ENCODE results near the gene PTGIS. TPM values are rescaled to one million over a fixed set of nuclear protein-coding genes. Genes with fewer than 3 reads are reported as not detected.

PTGIS gene
- total and polyA plus RNA-seq, 2 experiments from 2014 or later, result 2.1 to 7.8 TPM

- Histone ChIP-seq H3K27ac (no peak overlapping the region), H3K9me3 (ENCODE audit: low read depth) (no peaks in the 10 kb centered on the region), H3K4me3 (no peak overlapping the region), H3K36me3 (no peaks in the 10 kb centered on the region), H3K4me1 (ENCODE audit: low read depth) (no peaks in the 10 kb centered on the region), H3K27me3 (no peaks in the 10 kb centered on the region)
- no peak for TF ChIP-seq CTCF (IDR thresholded peaks at IDR 0.05; ENCODE audit: low read depth, low read length)
- DNase-seq (ENCODE audit: low read depth in 1 of 2, low spot score in 1 of 2), result no peak
Observed at GRCh38 chr20:49521356-49521755, 46.6 kb downstream of the PTGIS start.

- no peak for TF ChIP-seq CTCF (IDR thresholded peaks at IDR 0.05; ENCODE audit: low read depth, low read length)
- H3K4me3 ChIP-seq, result no peak overlapping the region
- no peaks in the 10 kb centered on the region for H3K36me3 ChIP-seq
- no peaks in the 10 kb centered on the region for H3K27me3 ChIP-seq
- no peak for DNase-seq (ENCODE audit: low read depth in 1 of 2, low spot score in 1 of 2)
- no peaks in the 10 kb centered on the region for H3K4me1 ChIP-seq (ENCODE audit: low read depth)
- no peaks in the 10 kb centered on the region for H3K9me3 ChIP-seq (ENCODE audit: low read depth)
- H3K27ac ChIP-seq, result no peak overlapping the region
Observed at GRCh38 chr20:49519777-49520359, 48.1 kb downstream of the PTGIS start.

- Histone ChIP-seq H3K27ac (no peak overlapping the region), H3K36me3 (no peaks in the 10 kb centered on the region), H3K9me3 (ENCODE audit: low read depth) (no peaks in the 10 kb centered on the region), H3K4me1 (ENCODE audit: low read depth) (no peaks in the 10 kb centered on the region), H3K27me3 (no peaks in the 10 kb centered on the region), H3K4me3 (no peak overlapping the region)
- no peak for TF ChIP-seq CTCF (IDR thresholded peaks at IDR 0.05; ENCODE audit: low read depth, low read length)
- DNase-seq (ENCODE audit: low read depth in 1 of 2, low spot score in 1 of 2), result no peak
Observed at GRCh38 chr20:49519212-49519712, 48.7 kb downstream of the PTGIS start.

- H3K9me3 ChIP-seq (ENCODE audit: low read depth), result no peaks in the 10 kb centered on the region
- no peaks in the 10 kb centered on the region for H3K36me3 ChIP-seq
- no peak overlapping the region for H3K27ac ChIP-seq
- H3K4me3 ChIP-seq, result no peak overlapping the region
- no peaks in the 10 kb centered on the region for H3K4me1 ChIP-seq (ENCODE audit: low read depth)
- TF ChIP-seq CTCF (IDR thresholded peaks at IDR 0.05; ENCODE audit: low read depth, low read length), result no peak
- no peak for DNase-seq (ENCODE audit: low read depth in 1 of 2, low spot score in 1 of 2)
- H3K27me3 ChIP-seq, result no peaks in the 10 kb centered on the region
Observed at GRCh38 chr20:49518576-49518975, 49.4 kb downstream of the PTGIS start.

GRCh38 chr20:49517805-49518100 lies 50.2 kb downstream of the PTGIS start:
- Histone ChIP-seq H3K4me1 (ENCODE audit: low read depth) (no peaks in the 10 kb centered on the region), H3K36me3 (no peaks in the 10 kb centered on the region), H3K27me3 (no peaks in the 10 kb centered on the region), H3K9me3 (ENCODE audit: low read depth) (no peaks in the 10 kb centered on the region), H3K4me3 (no peak overlapping the region), H3K27ac (no peak overlapping the region)
- no peak for TF ChIP-seq CTCF (IDR thresholded peaks at IDR 0.05; ENCODE audit: low read depth, low read length)
- DNase-seq (ENCODE audit: low read depth in 1 of 2, low spot score in 1 of 2), result no peak
